GM12864 (cell line): Measurements from ENCODE around the gene TTBK1.

ENCODE experiments used
- DNase-seq: peaks from one replicate; pipeline ENCODE4 v3.0.0-alpha.2; 2011; ENCODE audit warnings: low read depth
- H3K4me3 ChIP-seq: 2 replicates; pipeline ENCODE4 v1.5.1; 2011; ENCODE audit warnings: mild to moderate bottlenecking, low read depth, low read length, control low read depth
- CTCF ChIP-seq: IDR thresholded peaks from 2 replicates; pipeline ENCODE4 v1.5.1; 2011; ENCODE audit warnings: low read depth, mild to moderate bottlenecking, moderate library complexity, low read length, control low read depth, inconsistent platforms; ENCODE audit errors: missing control alignments

The TTBK1 gene

GRCh38 chr6:43242908-43243663, at the start of gene TTBK1:
TSS of gene TTBK1 (plus strand) at chr6:43243481. CDS start at chr6:43246661, 3,180 bp downstream.
- no peak for TF ChIP-seq CTCF
- DNase-seq = no peak
- no peak within 1 kb of the TSS for H3K4me3 ChIP-seq

- DNase-seq = no peak
- H3K4me3 ChIP-seq = no peak overlapping the region
- no peak for TF ChIP-seq CTCF
Observed at GRCh38 chr6:43193929-43194328, 49.4 kb upstream of the TTBK1 start.

- no peak for DNase-seq
- no peak for TF ChIP-seq CTCF
- no peak overlapping the region for H3K4me3 ChIP-seq
Observed at GRCh38 chr6:43196337-43196736, 46.9 kb upstream of the TTBK1 start.

GRCh38 chr6:43199912-43200311, 43.4 kb upstream of the TTBK1 start:
- no peak overlapping the region for H3K4me3 ChIP-seq
- no peak for TF ChIP-seq CTCF
- no peak for DNase-seq

- H3K4me3 ChIP-seq = no peak overlapping the region
- no peak for DNase-seq
- TF ChIP-seq CTCF = no peak
Observed at GRCh38 chr6:43200541-43200940, 42.7 kb upstream of the TTBK1 start.

GRCh38 chr6:43202451-43202850, 40.8 kb upstream of the TTBK1 start:
- TF ChIP-seq CTCF = no peak
- no peak for DNase-seq

More at GRCh38 chr6:43202451-43202850, 40.8 kb upstream of the TTBK1 start:
- no peak overlapping the region for H3K4me3 ChIP-seq
